Kidney glomerular epithelial cell (primary cell): ENCODE measurements around the gene HTR1D.

ENCODE experiments used
- DNase-seq: peaks from one replicate; lab custom pipeline; 2025; lab: John Stamatoyannopoulos, UW

Gene HTR1D

GRCh38 chr1:23150125-23150524 lies 67.2 kb downstream of the HTR1D start:
- DNase-seq, result no peak

- no peak for DNase-seq
These were observed 68.2 kb downstream of the HTR1D start for GRCh38 chr1:23149114-23149513.

- DNase-seq, result no peak
These were observed 69.2 kb downstream of the HTR1D start for GRCh38 chr1:23148084-23148483.
